Common myeloid progenitor, CD34-positive (primary cell): Measurements from ENCODE around the gene HBM. TPM values are rescaled to one million over a fixed set of nuclear protein-coding genes. Genes with fewer than 3 reads are reported as not detected.

Experiments used
- CTCF ChIA-PET: fragments of 350-600 bp; sonication (Branson Sonifier 250); formaldehyde crosslinking; loops from one replicate; lab custom pipeline; 2021; ENCODE audit warnings: antibody characterized with exemption; lab: Charles Lee
- POLR2A ChIA-PET: fragments of 350-600 bp; sonication (Branson Sonifier 250); formaldehyde crosslinking; loops from one replicate; lab custom pipeline; 2021; ENCODE audit warnings: antibody characterized with exemption; lab: Charles Lee
- DNase-seq, 3 donors: peaks; one replicate each; pipeline versions ENCODE4 v3.0.0 to v3.0.0-alpha.2; 2013
- H3K27ac ChIP-seq, 2 experiments: 1 replicate in 1 of 2; 2 replicates in 1 of 2; pipeline ENCODE4 v1.7.0; 2013; ENCODE audit warnings: inconsistent platforms in 2 of 2, low read length in 2 of 2, mild to moderate bottlenecking in 2 of 2, low read depth in 1 of 2, moderate library complexity in 1 of 2; ENCODE audit not compliant: severe bottlenecking in 2 of 2, insufficient read depth in 1 of 2, poor library complexity in 1 of 2
- H3K27me3 ChIP-seq, 5 experiments: replicated peaks in 2 of 5; 1 replicate in 3 of 5; 2 replicates in 2 of 5; pipeline versions ENCODE4 v1.6.1 to v1.7.0; 2013; ENCODE audit warnings: low read length in 4 of 5, mild to moderate bottlenecking in 2 of 5, moderate library complexity in 2 of 5, inconsistent platforms in 1 of 5; ENCODE audit not compliant: insufficient read depth in 5 of 5, control insufficient read depth in 4 of 5
- H3K36me3 ChIP-seq, 4 experiments: 1 replicate in 2 of 4; 2 replicates in 2 of 4; pipeline versions ENCODE4 v1.6.1 to v1.7.0; 2013; ENCODE audit warnings: low read length in 3 of 4, control low read depth in 1 of 4, mild to moderate bottlenecking in 1 of 4; ENCODE audit not compliant: control insufficient read depth in 4 of 4, insufficient read depth in 4 of 4
- H3K4me1 ChIP-seq, 4 experiments: 1 replicate in 3 of 4; 2 replicates in 1 of 4; pipeline versions ENCODE4 v1.6.1 to v1.7.1; 2013; ENCODE audit warnings: low read length in 3 of 4, mild to moderate bottlenecking in 3 of 4, control low read depth in 1 of 4, inconsistent platforms in 1 of 4, moderate library complexity in 1 of 4; ENCODE audit not compliant: control insufficient read depth in 4 of 4, insufficient read depth in 4 of 4; ENCODE audit errors: control extremely low read depth in 1 of 4
- H3K4me3 ChIP-seq, 7 experiments: 1 replicate in 4 of 7; 2 replicates in 3 of 7; pipeline versions ENCODE4 v1.5.1 to v1.7.0; 2013; ENCODE audit warnings: mild to moderate bottlenecking in 7 of 7, low read length in 6 of 7, moderate library complexity in 6 of 7, inconsistent platforms in 2 of 7, low read depth in 2 of 7, control low read depth in 1 of 7; ENCODE audit not compliant: insufficient read depth in 4 of 7, control insufficient read depth in 1 of 7; ENCODE audit errors: extremely low read depth in 1 of 7
- H3K9me3 ChIP-seq, 5 experiments: 1 replicate in 4 of 5; 2 replicates in 1 of 5; pipeline versions ENCODE4 v1.6.1 to v1.7.1; 2013; ENCODE audit warnings: low read length in 4 of 5, mild to moderate bottlenecking in 2 of 5, inconsistent platforms in 1 of 5, low read depth in 1 of 5, moderate library complexity in 1 of 5; ENCODE audit not compliant: control insufficient read depth in 4 of 5, insufficient read depth in 2 of 5; ENCODE audit errors: control extremely low read depth in 1 of 5
- WGBS: methylation state at CpG from one replicate; pipeline ENCODE4 v1.1.5; 2013; ENCODE audit not compliant: insufficient coverage; 5-methylcytosine and 5-hydroxymethylcytosine counted together
- polyA plus RNA-seq: library from polyadenylated mRNA; unstranded; fragments of 120-200 nt; gene quantifications from one replicate; pipeline ENCODE4 v1.2.1, GENCODE V29; 2013

Gene HBM
- polyA plus RNA-seq, result not detected

DNA sequence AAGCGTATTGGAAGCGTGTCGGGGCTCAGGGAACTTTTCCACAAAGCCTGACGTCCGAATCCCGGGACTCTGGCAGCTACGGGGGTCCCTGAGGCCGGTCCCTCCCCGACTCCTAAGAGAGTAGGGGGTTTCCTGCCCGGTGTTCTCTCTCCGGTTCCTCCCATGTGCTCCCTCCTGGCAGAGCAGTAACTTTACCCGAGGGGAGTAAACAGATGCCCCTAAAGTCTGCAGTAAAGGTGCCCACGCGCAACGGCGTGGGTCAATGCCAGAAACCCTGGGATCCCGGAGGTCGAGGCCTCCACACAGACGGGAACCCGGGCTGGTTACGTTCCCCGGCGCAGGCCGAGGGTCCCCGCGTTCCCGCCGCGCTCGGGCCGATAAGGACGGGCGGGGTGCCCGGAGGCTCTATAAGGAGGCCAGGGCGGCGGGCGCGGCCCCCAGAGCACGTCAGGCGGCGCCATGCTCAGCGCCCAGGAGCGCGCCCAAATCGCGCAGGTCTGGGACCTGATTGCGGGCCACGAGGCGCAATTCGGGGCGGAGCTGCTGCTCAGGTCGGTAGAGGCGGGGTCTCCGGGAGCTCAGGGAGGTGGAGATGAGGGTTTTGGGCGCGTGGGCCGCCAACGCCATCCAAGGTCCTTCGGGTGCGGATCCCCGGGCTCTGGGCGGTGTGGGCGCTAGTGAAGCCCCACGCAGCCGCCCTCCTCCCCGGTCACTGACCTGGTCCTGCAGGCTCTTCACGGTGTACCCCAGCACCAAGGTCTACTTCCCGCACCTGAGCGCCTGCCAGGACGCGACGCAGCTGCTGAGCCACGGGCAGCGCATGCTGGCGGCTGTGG lies at the start of gene HBM:
HBM (plus strand) TSS at position 440 of the 836 bp plus-strand sequence; CDS start at position 460, 20 bp downstream.
- WGBS, result under 1% methylated on average over 54 of the region's 75 CpGs
- peak within 1 kb of the TSS in 5 of 7 experiments; percentile 13 to 57 (median 35) for H3K4me3 ChIP-seq
- no peak within 1 kb of the TSS for H3K27ac ChIP-seq
- POLR2A ChIA-PET, result interaction anchor here (0.7 kb wide), 1 partner anchor 12 kb away, joined by 4 read pairs; no protein-coding TSS in a partner anchor
- peaks cover 0 to 27% (median 17%) of the 10 kb centered on the region in 4 experiments for H3K4me1 ChIP-seq
- H3K27me3 ChIP-seq, result peaks cover 0 to 77% (median 38%) of the 10 kb centered on the region in 5 experiments
- CTCF ChIA-PET, result no interaction called here
- peak in 1 of 3 donors; percentile 13 for DNase-seq
- H3K9me3 ChIP-seq, result no peaks in the 10 kb centered on the region
- H3K36me3 ChIP-seq, result no peaks in the 10 kb centered on the region

- ChIA-PET CTCF (interaction anchor here (0.7 to 5.5 kb wide), 7 partner anchors 10 to 66 kb away, joined by 3 to 59 read pairs (median 16); partner anchors contain the start of gene HBQ1), POLR2A (no interaction called here)
- no peaks in the 10 kb centered on the region for H3K27me3 ChIP-seq
- H3K27ac ChIP-seq, result no peak overlapping the region
- H3K4me3 ChIP-seq, result no peak overlapping the region
- H3K4me1 ChIP-seq, result peaks cover 0 to 19% (median 13%) of the 10 kb centered on the region in 4 experiments
- no peak for DNase-seq
- no peaks in the 10 kb centered on the region for H3K9me3 ChIP-seq
- H3K36me3 ChIP-seq, result peaks cover 1 to 39% (median 16%) of the 10 kb centered on the region in 4 experiments
- WGBS, result 76% methylated on average over 4 of the region's 7 CpGs
Measured at GRCh38 chr16:116015-116414, 49.8 kb upstream of the HBM start.

GRCh38 chr16:117379-118365 lies 48.1 kb upstream of the HBM start:
- Histone ChIP-seq H3K9me3 (no peaks in the 10 kb centered on the region), H3K4me1 (peaks cover 0 to 16% (median 12%) of the 10 kb centered on the region in 4 experiments), H3K27me3 (no peaks in the 10 kb centered on the region), H3K36me3 (peaks cover 2 to 32% (median 12%) of the 10 kb centered on the region in 4 experiments), H3K27ac (no peak overlapping the region), H3K4me3 (no peak overlapping the region)
- DNase-seq, result peak; percentile 72 to 77 (median 73)
- ChIA-PET CTCF (interaction anchor here (0.6 to 5.5 kb wide), 21 partner anchors 11 to 247 kb away, joined by 3 to 59 read pairs (median 5); partner anchors contain the start of gene HBQ1), POLR2A (interaction anchor here (0.6 kb wide), 1 partner anchor 28 kb away, joined by 3 read pairs; no protein-coding TSS in a partner anchor)
- 69% methylated on average over 16 of the region's 19 CpGs for WGBS

DNA sequence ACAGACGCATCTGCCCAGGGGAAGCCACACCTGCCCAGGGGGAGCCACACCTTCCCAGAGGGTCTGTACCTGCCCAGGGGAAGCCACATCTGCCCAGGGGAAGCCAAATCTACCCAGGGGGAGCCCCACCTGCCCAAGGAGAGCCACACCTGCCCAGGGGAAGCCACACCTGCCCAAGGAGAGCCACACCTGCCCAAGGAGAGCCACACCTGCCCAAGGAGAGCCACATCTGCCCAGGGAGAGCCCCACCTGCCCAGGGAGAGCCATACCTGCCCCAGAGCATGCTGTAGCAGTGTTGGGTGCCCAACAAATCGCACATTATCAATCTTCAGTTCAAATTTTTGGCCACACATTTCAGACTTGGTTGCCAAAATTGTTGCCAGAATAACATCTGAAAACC lies 46.9 kb upstream of the HBM start:
- Histone ChIP-seq H3K4me3 (no peak overlapping the region), H3K4me1 (peaks cover 0 to 4% (median 1%) of the 10 kb centered on the region in 4 experiments), H3K9me3 (no peaks in the 10 kb centered on the region), H3K27me3 (no peaks in the 10 kb centered on the region), H3K36me3 (peaks cover 2 to 37% (median 16%) of the 10 kb centered on the region in 4 experiments), H3K27ac (no peak overlapping the region)
- no CpG with 5 or more reads among the region's 2 CpGs for WGBS
- ChIA-PET POLR2A (no interaction called here), CTCF (interaction anchor here (1.2 to 5.5 kb wide), 11 partner anchors 10 to 121 kb away, joined by 3 to 59 read pairs (median 6); partner anchors contain the start of gene HBQ1)
- no peak for DNase-seq

GRCh38 chr16:119295-119694 lies 46.5 kb upstream of the HBM start:
- Histone ChIP-seq H3K4me3 (no peak overlapping the region), H3K4me1 (peaks cover 0 to 4% (median 0%) of the 10 kb centered on the region in 4 experiments), H3K27me3 (no peaks in the 10 kb centered on the region), H3K36me3 (peaks cover 2 to 33% (median 15%) of the 10 kb centered on the region in 4 experiments), H3K9me3 (no peaks in the 10 kb centered on the region), H3K27ac (peak overlapping the region in 1 of 2 experiments; percentile 37)
- DNase-seq, result no peak
- POLR2A ChIA-PET, result no interaction called here
- CTCF ChIA-PET, result interaction anchor here (1.3 to 5.5 kb wide), 6 partner anchors 9 to 63 kb away, joined by 3 to 59 read pairs (median 32); partner anchors contain the start of gene HBQ1
- WGBS, result 97% methylated on average over 4 of the region's 5 CpGs

DNA sequence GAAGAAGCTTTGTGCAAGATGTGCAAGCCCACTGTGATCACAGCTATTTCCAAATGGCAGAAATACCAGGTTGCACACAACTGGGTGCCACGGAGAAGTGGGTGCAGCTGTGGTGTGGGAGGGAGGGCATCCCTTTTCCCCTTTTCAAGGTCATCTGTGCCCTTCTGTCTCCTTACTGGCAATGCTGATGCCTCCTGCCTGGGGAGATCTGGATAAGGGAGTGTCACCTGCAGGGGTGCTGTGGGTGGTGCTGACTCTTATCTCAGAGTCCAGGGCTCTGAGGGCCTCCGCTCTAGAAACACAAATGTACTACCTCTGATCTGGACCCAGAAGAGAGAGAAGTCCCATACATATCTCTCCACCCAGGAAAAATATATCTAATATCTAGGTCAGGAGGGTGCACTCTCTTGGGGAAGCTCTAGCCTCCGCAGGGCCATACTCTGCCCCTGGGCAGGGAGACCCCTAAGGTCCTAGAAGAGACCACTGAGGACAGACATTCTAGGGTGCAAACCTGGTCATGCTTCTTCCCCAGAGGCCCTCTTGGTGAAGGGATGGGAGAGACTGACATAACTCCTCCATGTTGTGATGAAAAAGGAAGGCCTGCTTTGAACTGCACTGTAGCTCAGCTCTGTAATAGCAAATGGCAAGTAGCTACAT lies 45.8 kb upstream of the HBM start:
- 84% methylated on average over 2 of the region's 3 CpGs for WGBS
- Histone ChIP-seq H3K4me1 (peaks cover 0 to 4% (median 0%) of the 10 kb centered on the region in 4 experiments), H3K27ac (peak overlapping the region in 1 of 2 experiments; percentile 31), H3K4me3 (no peak overlapping the region), H3K9me3 (no peaks in the 10 kb centered on the region), H3K27me3 (no peaks in the 10 kb centered on the region), H3K36me3 (peaks cover 0 to 33% (median 15%) of the 10 kb centered on the region in 4 experiments)
- ChIA-PET POLR2A (no interaction called here), CTCF (interaction anchor here (1.3 to 5.5 kb wide), 6 partner anchors 9 to 62 kb away, joined by 3 to 59 read pairs (median 32); partner anchors contain the start of gene HBQ1)
- DNase-seq, result no peak
